Neural progenitor cell (in vitro differentiated cells): ENCODE results near the gene MIAT. TPM values are rescaled to one million over a fixed set of nuclear protein-coding genes. Genes with fewer than 3 reads are reported as not detected.
A peak's percentile ranks its signal among the peaks of the same experiment; 100 is the strongest.

Experiments
- DNase-seq: peaks from one replicate; pipeline ENCODE4 v3.0.0-alpha.2; 2016; ENCODE audit warnings: low spot score
- H2AFZ ChIP-seq: fragments of 200-600 bp; sonication (generic); replicated peaks from 2 replicates; pipeline ENCODE4 v1.6.1; 2016; ENCODE audit warnings: antibody characterized with exemption
- H3F3A ChIP-seq: fragments of 200-600 bp; sonication (generic); 2 replicates; pipeline ENCODE4 v1.6.1; 2016; ENCODE audit warnings: antibody characterized with exemption, low read depth
- H3K27ac ChIP-seq: fragments of 200-600 bp; sonication (generic); 2 replicates; pipeline ENCODE4 v1.5.1; 2016; ENCODE audit warnings: mild to moderate bottlenecking
- H3K27me3 ChIP-seq: fragments of 200-600 bp; sonication (generic); 2 replicates; pipeline ENCODE4 v1.6.1; 2016; ENCODE audit warnings: mild to moderate bottlenecking, moderate library complexity
- H3K36me3 ChIP-seq: fragments of 200-600 bp; sonication (generic); 2 replicates; pipeline ENCODE4 v1.5.1; 2016
- H3K4me1 ChIP-seq: fragments of 200-600 bp; sonication (generic); 2 replicates; pipeline ENCODE4 v1.6.1; 2016; ENCODE audit warnings: mixed run types
- H3K4me2 ChIP-seq: fragments of 200-600 bp; sonication (generic); 2 replicates; pipeline ENCODE4 v1.6.1; 2016
- H3K4me3 ChIP-seq: fragments of 200-600 bp; sonication (generic); 2 replicates; pipeline ENCODE4 v1.5.1; 2016
- H3K79me2 ChIP-seq: fragments of 200-600 bp; sonication (generic); 2 replicates; pipeline ENCODE4 v1.6.1; 2016; ENCODE audit warnings: low read depth
- H3K9ac ChIP-seq: fragments of 200-600 bp; sonication (generic); 2 replicates; pipeline ENCODE4 v1.6.1; 2016
- H3K9me3 ChIP-seq: fragments of 200-600 bp; sonication (generic); 2 replicates; pipeline ENCODE4 v1.5.1; 2016; ENCODE audit warnings: low read depth
- H4K20me1 ChIP-seq: fragments of 200-600 bp; sonication (generic); 2 replicates; pipeline ENCODE4 v1.6.1; 2016; ENCODE audit warnings: low read depth
- H3K27ac Mint-ChIP-seq: 3 replicates; pipeline ENCODE4 v1.8.0; 2021; ENCODE audit warnings: mixed read lengths
- H3K27me3 Mint-ChIP-seq: 2 replicates; pipeline ENCODE4 v1.8.0; 2022; ENCODE audit warnings: low read depth, mild to moderate bottlenecking, inconsistent platforms, moderate library complexity, mixed read lengths; ENCODE audit not compliant: insufficient read depth
- H3K36me3 Mint-ChIP-seq: 3 replicates; pipeline ENCODE4 v1.8.0; 2021; ENCODE audit warnings: mixed read lengths
- H3K4me1 Mint-ChIP-seq: 3 replicates; pipeline ENCODE4 v1.8.0; 2021; ENCODE audit warnings: mixed read lengths
- H3K4me3 Mint-ChIP-seq: 3 replicates; pipeline ENCODE4 v1.8.0; 2021; ENCODE audit warnings: mild to moderate bottlenecking, moderate library complexity, mixed read lengths
- H3K9me3 Mint-ChIP-seq: 3 replicates; pipeline ENCODE4 v1.8.0; 2020; ENCODE audit warnings: mixed read lengths
- CTCF ChIP-seq: fragments of 200-600 bp; sonication (generic); IDR thresholded peaks from 2 replicates; pipeline ENCODE4 v1.5.1; 2017; ENCODE audit warnings: antibody characterized with exemption, mild to moderate bottlenecking
- EZH2 ChIP-seq: fragments of 200-600 bp; sonication (generic); IDR thresholded peaks from 2 replicates; pipeline ENCODE4 v1.6.1; 2017; ENCODE audit warnings: antibody characterized with exemption, mild to moderate bottlenecking, moderate library complexity
- EZH2phosphoT487 ChIP-seq: fragments of 200-600 bp; sonication (generic); IDR thresholded peaks from 2 replicates; pipeline ENCODE4 v1.6.1; 2017; ENCODE audit warnings: antibody characterized with exemption
- total RNA-seq: library from RNA; depleted of rRNA; stranded (reverse); fragments of >200 nt; gene quantifications from 2 replicates; pipeline ENCODE4 v1.2.3, GENCODE V29; 2015; ENCODE audit warnings: low replicate concordance

The MIAT gene
- 262 and 277 TPM in 2 replicates for total RNA-seq

GRCh38 chr22:26656891-26657851 lies at the start of gene MIAT:
TSS of gene MIAT (plus strand) at chr22:26657588.
- no peaks in the 10 kb centered on the region for H3K9me3 Mint-ChIP-seq

GRCh38 chr22:26608129-26608528 lies 49.3 kb upstream of the MIAT start:
- peak; percentile 45 for DNase-seq
- peak overlapping the region; percentile 67 for H3K27ac Mint-ChIP-seq
- Histone ChIP-seq H3K79me2 (no peaks in the 10 kb centered on the region), H3K9ac (no peak overlapping the region), H3K9me3 (no peaks in the 10 kb centered on the region), H3K4me3 (no peak overlapping the region), H3F3A (peaks cover 16% of the 10 kb centered on the region), H4K20me1 (no peaks in the 10 kb centered on the region), H3K36me3 (no peaks in the 10 kb centered on the region), H3K27me3 (peaks cover 10% of the 10 kb centered on the region), H2AFZ (no peak overlapping the region), H3K4me2 (peak overlapping the region; percentile 60), H3K4me1 (peaks cover 19% of the 10 kb centered on the region), H3K27ac (no peak overlapping the region)
- peak; percentile 37 for TF ChIP-seq EZH2phosphoT487
- TF ChIP-seq CTCF, result no peak
- no peaks in the 10 kb centered on the region for H3K36me3 Mint-ChIP-seq
- no peaks in the 10 kb centered on the region for H3K9me3 Mint-ChIP-seq
- H3K4me3 Mint-ChIP-seq, result no peak overlapping the region
- peaks cover 8% of the 10 kb centered on the region for H3K27me3 Mint-ChIP-seq
- H3K4me1 Mint-ChIP-seq, result peaks cover 18% of the 10 kb centered on the region

More at GRCh38 chr22:26656891-26657851, at the start of gene MIAT:
- H3K4me1 ChIP-seq, result peaks cover 40% of the 10 kb centered on the region
- H3K4me3 ChIP-seq, result peak within 1 kb of the TSS; percentile 97
- no peaks in the 10 kb centered on the region for H3K27me3 ChIP-seq
- peak within 1 kb of the TSS; percentile 90 for H3K4me2 ChIP-seq
- DNase-seq, result peak; percentile 89
- H3K9me3 ChIP-seq, result no peaks in the 10 kb centered on the region
- no peaks in the 10 kb centered on the region for H3K36me3 ChIP-seq
- Mint-ChIP-seq H3K27me3 (peaks cover 10% of the 10 kb centered on the region), H3K27ac (peak within 1 kb of the TSS; percentile 96), H3K36me3 (no peaks in the 10 kb centered on the region), H3K4me1 (peaks cover 35% of the 10 kb centered on the region), H3K4me3 (peak within 1 kb of the TSS; percentile 99)
- peak within 1 kb of the TSS; percentile 80 for H3K27ac ChIP-seq
- H2AFZ ChIP-seq, result no peak within 1 kb of the TSS
- peaks cover 22% of the 10 kb centered on the region for H4K20me1 ChIP-seq
- TF ChIP-seq CTCF, result no peak
- TF ChIP-seq EZH2, result no peak
- TF ChIP-seq EZH2phosphoT487, result no peak
- peaks cover 40% of the 10 kb centered on the region for H3K79me2 ChIP-seq
- H3K9ac ChIP-seq, result peak within 1 kb of the TSS; percentile 79
- H3F3A ChIP-seq, result peaks cover 66% of the 10 kb centered on the region

- Histone ChIP-seq H3K4me3 (no peak overlapping the region), H4K20me1 (no peaks in the 10 kb centered on the region), H3K9me3 (no peaks in the 10 kb centered on the region), H3K79me2 (no peaks in the 10 kb centered on the region), H3K4me1 (peaks cover 25% of the 10 kb centered on the region), H2AFZ (no peak overlapping the region), H3F3A (peaks cover 16% of the 10 kb centered on the region), H3K27me3 (peaks cover 22% of the 10 kb centered on the region), H3K36me3 (no peaks in the 10 kb centered on the region), H3K9ac (no peak overlapping the region), H3K4me2 (peak overlapping the region; percentile 60), H3K27ac (no peak overlapping the region)
- no peak overlapping the region for H3K27ac Mint-ChIP-seq
- no peaks in the 10 kb centered on the region for H3K36me3 Mint-ChIP-seq
- no peak overlapping the region for H3K4me3 Mint-ChIP-seq
- H3K9me3 Mint-ChIP-seq, result no peaks in the 10 kb centered on the region
- peaks cover 11% of the 10 kb centered on the region for H3K27me3 Mint-ChIP-seq
- TF ChIP-seq EZH2 (no peak), CTCF (no peak), EZH2phosphoT487 (no peak)
- no peak for DNase-seq
- peaks cover 30% of the 10 kb centered on the region for H3K4me1 Mint-ChIP-seq
These were observed 48.1 kb upstream of the MIAT start for GRCh38 chr22:26609287-26609686.
